Tibial nerve (tissue), 3 donors: ENCODE data around the gene TMEM121.

Experiments
- POLR2A ChIP-seq, 2 donors: fragments of 450-650 bp; IDR thresholded peaks; one replicate each; pipeline ENCODE4 v1.6.1; 2017; ENCODE audit warnings: antibody characterized with exemption in 2 of 2, mild to moderate bottlenecking in 2 of 2, moderate library complexity in 2 of 2
- TF ChIP-seq, protein P1 (sequence below), 5 experiments: fragments of 200-600 bp in 3 of 5; fragments of 450-650 bp in 2 of 5; sonication (generic) in 3 of 5; IDR thresholded peaks; one replicate each; pipeline ENCODE4 v1.5.1; 2016 to 2019; ENCODE audit warnings: antibody characterized with exemption in 5 of 5, mild to moderate bottlenecking in 3 of 5, moderate library complexity in 2 of 5

DNA sequence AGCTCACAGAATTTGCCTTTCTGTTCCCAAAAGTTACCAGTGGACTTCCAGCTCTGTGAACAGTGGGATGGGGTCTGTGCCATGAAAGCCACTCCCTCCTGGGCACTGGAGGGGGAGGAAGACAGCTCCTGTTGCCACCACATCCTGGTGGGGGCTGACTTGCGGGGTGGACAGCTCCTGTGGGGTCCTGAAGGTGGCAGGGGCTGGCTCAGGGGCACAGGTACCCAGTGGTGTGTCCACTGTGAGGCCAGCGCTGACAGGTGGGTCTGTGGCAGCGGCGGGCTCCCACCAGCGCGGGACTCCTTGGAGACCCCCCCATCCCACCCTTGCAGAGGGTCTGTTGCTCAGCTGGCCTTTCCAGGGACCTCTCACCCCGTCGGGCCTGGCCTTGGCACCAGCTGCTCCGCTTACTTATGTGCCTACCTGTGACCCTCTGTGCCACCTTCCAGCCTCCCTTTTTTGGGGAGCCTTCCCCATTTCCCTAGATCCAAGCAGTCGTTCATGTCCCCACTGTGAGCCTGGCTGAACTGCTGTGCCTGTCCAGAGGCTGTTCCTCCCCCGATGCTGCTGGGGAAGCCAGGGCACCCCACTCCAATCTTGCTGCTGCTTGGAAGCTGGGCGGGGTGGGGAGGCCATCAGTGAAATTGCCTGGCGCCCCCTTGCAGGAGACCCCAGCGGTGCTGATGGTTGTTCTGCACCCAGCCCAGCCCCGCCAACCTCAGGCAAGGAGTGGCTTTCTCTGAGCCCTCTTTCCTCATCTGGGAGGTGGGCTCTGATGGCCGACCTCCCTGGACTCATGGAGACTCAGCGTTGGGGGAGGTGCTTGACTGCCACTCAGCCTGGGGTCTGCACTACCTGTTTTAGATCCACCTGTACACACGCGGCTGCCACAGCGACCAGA, 33.2 kb upstream of the TMEM121 start:
- TF ChIP-seq, protein P1, sequence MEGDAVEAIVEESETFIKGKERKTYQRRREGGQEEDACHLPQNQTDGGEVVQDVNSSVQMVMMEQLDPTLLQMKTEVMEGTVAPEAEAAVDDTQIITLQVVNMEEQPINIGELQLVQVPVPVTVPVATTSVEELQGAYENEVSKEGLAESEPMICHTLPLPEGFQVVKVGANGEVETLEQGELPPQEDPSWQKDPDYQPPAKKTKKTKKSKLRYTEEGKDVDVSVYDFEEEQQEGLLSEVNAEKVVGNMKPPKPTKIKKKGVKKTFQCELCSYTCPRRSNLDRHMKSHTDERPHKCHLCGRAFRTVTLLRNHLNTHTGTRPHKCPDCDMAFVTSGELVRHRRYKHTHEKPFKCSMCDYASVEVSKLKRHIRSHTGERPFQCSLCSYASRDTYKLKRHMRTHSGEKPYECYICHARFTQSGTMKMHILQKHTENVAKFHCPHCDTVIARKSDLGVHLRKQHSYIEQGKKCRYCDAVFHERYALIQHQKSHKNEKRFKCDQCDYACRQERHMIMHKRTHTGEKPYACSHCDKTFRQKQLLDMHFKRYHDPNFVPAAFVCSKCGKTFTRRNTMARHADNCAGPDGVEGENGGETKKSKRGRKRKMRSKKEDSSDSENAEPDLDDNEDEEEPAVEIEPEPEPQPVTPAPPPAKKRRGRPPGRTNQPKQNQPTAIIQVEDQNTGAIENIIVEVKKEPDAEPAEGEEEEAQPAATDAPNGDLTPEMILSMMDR (IDR thresholded peaks at IDR 0.05), result no peak
- no peak for TF ChIP-seq POLR2A (IDR thresholded peaks at IDR 0.05)
